GM21515 (cell line): ENCODE measurements around the gene CTDSPL.

ENCODE experiments used
- ATAC-seq: cut with Tn5 transposase; IDR thresholded peaks from one replicate; pipeline ENCODE4 v1.9.1; 2021; ENCODE audit not compliant: unreplicated experiment

CTDSPL gene

GRCh38 chr3:37910671-37911400 lies 49.2 kb downstream of the CTDSPL start:
- no peak for ATAC-seq

- ATAC-seq, result no peak
Measured at GRCh38 chr3:37912052-37912733, 50.5 kb downstream of the CTDSPL start.

- no peak for ATAC-seq
Measured at GRCh38 chr3:37913522-37913921, 51.8 kb downstream of the CTDSPL start.

- ATAC-seq, result no peak
Measured at GRCh38 chr3:37916685-37917084, 55.0 kb downstream of the CTDSPL start.

- ATAC-seq, result no peak
Measured at GRCh38 chr3:37918627-37919026, 56.9 kb downstream of the CTDSPL start.

- ATAC-seq, result no peak
Measured at GRCh38 chr3:37920156-37920699, 58.5 kb downstream of the CTDSPL start.

- ATAC-seq, result no peak
Measured at GRCh38 chr3:37921025-37921424, 59.3 kb downstream of the CTDSPL start.

GRCh38 chr3:37922721-37923568 lies 61.3 kb downstream of the CTDSPL start:
- ATAC-seq, result no peak

- no peak for ATAC-seq
Measured at GRCh38 chr3:37923569-37924040, 61.9 kb downstream of the CTDSPL start.

GRCh38 chr3:37924453-37924852 lies 62.8 kb downstream of the CTDSPL start:
- ATAC-seq, result no peak

- no peak for ATAC-seq
Measured at GRCh38 chr3:37925157-37925556, 63.5 kb downstream of the CTDSPL start.

- ATAC-seq, result no peak
Measured at GRCh38 chr3:37926611-37927010, 64.9 kb downstream of the CTDSPL start.

GRCh38 chr3:37930495-37930894 lies 68.8 kb downstream of the CTDSPL start:
- ATAC-seq, result no peak

- no peak for ATAC-seq
Measured at GRCh38 chr3:37932505-37932904, 70.8 kb downstream of the CTDSPL start.

GRCh38 chr3:37934631-37935289 lies 73.1 kb downstream of the CTDSPL start:
- ATAC-seq, result no peak

- no peak for ATAC-seq
Measured at GRCh38 chr3:37935290-37935668, 73.6 kb downstream of the CTDSPL start.

- no peak for ATAC-seq
Measured at GRCh38 chr3:37935756-37936666, 74.3 kb downstream of the CTDSPL start.

GRCh38 chr3:37937156-37937555 lies 75.5 kb downstream of the CTDSPL start:
- ATAC-seq, result no peak

- ATAC-seq, result no peak
Measured at GRCh38 chr3:37938011-37938410, 76.3 kb downstream of the CTDSPL start.
